GM13977 (cell line): Measurements from ENCODE around the gene TNXB.

Experiments
- DNase-seq: peaks from one replicate; pipeline ENCODE4 v3.0.0; 2012; ENCODE audit warnings: low spot score
- in situ Hi-C: fragments of 300-500 bp; cut with MboI; formaldehyde crosslinking; loops from one replicate; pipeline ENCODE4 v1.12.0; 2022; ENCODE audit warnings: low sequenced_read_pairs, low pct_unique_long_range_greater_than_20kb, mixed read lengths, inconsistent platforms; ENCODE audit not compliant: unreplicated experiment
- TF ChIP-seq, protein P1 (sequence below): IDR thresholded peaks from 2 replicates; pipeline ENCODE4 v1.5.1; 2012; ENCODE audit warnings: mild to moderate bottlenecking, control low read depth; ENCODE audit not compliant: insufficient read depth; ENCODE audit errors: extremely low read depth, missing control alignments

The TNXB gene

DNA sequence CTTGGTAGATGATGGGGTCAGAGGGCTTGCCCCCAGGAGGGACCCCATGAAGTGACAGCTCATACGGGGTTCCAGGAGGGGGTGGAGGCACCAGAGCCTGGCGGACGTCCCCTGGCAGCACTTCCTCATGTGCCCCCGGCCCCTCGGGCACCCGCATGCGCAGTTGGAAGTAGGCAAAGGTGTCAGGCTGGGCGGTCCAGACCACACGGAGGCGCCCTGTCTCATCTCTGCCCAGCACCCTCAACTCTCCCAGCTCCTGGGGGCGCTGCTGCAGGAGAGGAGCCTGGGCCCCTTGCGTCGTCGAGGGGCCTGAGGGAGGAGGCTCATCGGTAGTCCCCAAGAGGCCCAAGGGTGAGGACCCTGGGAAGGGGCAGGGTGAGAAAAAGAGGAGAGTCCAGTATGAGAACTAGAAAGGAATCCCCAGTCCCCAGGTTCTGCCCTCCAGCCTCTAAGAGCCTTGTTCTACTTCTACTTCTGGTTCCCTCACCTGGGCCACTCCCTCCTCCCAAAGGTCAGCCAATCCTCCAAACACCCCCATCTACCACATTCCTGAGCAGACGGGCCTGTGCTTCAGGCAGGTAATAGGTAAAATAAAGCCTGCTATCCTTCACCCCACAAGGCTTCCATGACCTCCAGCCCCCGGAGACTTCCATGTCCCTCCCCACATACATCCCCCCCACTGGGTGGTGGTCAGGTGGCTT, 23.2 kb downstream of the TNXB start:
- in situ Hi-C loops = no loop called here
- DNase-seq = no peak
- TF ChIP-seq, protein P1, sequence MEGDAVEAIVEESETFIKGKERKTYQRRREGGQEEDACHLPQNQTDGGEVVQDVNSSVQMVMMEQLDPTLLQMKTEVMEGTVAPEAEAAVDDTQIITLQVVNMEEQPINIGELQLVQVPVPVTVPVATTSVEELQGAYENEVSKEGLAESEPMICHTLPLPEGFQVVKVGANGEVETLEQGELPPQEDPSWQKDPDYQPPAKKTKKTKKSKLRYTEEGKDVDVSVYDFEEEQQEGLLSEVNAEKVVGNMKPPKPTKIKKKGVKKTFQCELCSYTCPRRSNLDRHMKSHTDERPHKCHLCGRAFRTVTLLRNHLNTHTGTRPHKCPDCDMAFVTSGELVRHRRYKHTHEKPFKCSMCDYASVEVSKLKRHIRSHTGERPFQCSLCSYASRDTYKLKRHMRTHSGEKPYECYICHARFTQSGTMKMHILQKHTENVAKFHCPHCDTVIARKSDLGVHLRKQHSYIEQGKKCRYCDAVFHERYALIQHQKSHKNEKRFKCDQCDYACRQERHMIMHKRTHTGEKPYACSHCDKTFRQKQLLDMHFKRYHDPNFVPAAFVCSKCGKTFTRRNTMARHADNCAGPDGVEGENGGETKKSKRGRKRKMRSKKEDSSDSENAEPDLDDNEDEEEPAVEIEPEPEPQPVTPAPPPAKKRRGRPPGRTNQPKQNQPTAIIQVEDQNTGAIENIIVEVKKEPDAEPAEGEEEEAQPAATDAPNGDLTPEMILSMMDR = no peak

DNA sequence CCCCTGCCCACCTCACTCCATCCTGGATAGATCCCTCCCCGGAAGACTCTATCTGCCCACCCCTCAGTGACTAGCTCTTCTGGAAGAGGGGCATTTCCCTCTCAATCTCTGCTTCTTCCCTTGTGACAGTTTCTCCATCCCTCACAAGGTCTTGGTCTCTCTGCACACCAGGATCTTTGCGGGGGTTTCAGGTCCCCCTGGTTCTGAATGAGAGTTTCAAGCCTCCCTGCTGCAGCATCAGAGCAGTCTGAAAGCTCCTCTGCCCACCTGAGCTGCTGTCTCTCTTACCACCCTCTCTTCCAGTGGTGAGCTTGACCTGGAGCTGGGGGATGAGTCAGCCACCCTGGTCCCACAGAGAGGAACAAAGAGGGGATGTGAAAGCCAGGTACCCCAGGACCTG, 24.4 kb downstream of the TNXB start:
- TF ChIP-seq, protein P1 = no peak
- DNase-seq = no peak
- in situ Hi-C loops = no loop called here

DNA sequence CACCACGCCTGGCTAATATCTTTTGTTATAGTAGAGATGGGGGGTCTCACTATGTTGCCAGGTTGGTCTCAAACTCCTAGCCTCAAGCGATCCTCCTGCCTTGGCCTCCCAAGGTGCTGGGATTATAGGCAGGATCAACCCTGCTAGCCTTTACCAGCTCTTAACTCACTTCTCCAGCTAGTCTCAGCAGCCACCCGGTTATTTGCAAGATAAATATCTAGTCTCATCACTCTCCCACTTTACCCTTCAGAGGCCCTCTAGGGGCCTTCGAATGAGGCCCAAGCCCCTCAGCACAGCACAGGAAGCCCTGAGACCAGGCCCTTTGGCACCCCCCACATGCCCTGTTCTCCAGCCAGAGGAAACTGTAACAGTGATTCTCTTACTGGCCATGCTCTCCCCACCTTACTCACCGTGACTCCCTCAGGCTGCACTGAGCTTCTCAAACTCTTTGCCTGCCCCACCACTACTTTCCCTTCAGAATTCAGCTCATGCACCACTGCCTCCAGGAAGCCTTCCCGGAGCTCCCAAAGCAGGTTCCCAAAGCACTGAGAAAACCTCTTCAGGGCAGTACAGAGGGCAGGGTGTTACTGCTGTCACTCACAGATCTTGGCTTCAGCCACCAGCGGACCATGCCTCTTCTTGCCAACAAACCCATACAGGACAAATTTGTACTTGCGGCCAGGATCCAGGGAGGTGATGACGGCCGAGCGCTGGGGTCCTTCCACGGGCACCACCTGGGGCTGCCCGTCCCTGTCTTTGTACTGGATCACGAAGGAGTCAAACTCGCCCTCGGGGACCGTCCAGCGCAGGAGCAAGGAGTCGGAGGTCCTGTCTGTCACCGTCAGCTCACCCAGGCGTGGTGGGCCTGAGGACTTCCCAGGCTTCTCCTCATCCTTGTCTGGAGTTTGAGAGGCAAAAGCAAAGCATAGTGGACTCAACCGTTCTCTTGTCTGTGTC, 25.0 kb downstream of the TNXB start:
- DNase-seq = no peak
- in situ Hi-C loops = no loop called here
- TF ChIP-seq, protein P1 = no peak

DNA sequence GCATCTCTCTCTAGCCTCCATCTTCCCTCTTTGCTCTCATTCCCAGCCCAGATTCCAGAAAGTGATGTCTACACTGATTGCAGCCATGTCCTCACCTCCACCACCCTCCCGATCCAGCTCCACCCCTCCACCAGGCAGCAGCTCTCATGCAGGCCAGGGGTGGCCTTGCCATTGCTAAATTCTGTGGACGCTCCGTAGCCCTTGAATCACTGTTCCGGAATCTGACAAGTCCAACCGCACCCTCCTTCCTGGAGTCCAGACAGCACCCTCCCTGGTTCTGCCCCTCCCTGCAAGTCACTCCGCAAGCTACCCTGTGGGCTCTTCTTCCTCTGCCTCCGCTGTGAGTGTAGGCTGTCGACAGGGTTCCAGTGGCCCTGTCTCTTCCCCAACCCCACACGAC, 26.2 kb downstream of the TNXB start:
- in situ Hi-C loops = no loop called here
- TF ChIP-seq, protein P1 = no peak
- DNase-seq = no peak

DNA sequence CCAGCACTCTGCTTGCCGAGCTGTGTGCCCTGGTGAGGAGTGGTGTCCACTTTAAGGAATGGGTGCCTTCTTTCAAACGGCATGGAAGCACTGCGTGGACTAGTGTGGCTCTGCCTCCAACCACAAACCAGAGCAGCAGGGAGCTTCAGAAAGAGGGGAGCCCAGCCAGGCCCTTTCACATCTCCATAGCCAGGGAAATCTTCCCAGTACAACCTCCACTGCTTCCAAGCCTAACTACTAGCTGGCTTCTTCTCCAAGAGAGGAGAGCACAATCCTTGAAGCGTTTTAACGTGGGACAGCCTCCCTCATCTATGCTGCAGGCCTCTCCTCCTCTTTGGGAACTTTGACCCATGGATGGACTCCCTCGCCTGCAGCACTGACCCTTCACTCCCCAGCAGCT, 26.7 kb downstream of the TNXB start:
- DNase-seq = no peak
- TF ChIP-seq, protein P1 = no peak
- in situ Hi-C loops = no loop called here

DNA sequence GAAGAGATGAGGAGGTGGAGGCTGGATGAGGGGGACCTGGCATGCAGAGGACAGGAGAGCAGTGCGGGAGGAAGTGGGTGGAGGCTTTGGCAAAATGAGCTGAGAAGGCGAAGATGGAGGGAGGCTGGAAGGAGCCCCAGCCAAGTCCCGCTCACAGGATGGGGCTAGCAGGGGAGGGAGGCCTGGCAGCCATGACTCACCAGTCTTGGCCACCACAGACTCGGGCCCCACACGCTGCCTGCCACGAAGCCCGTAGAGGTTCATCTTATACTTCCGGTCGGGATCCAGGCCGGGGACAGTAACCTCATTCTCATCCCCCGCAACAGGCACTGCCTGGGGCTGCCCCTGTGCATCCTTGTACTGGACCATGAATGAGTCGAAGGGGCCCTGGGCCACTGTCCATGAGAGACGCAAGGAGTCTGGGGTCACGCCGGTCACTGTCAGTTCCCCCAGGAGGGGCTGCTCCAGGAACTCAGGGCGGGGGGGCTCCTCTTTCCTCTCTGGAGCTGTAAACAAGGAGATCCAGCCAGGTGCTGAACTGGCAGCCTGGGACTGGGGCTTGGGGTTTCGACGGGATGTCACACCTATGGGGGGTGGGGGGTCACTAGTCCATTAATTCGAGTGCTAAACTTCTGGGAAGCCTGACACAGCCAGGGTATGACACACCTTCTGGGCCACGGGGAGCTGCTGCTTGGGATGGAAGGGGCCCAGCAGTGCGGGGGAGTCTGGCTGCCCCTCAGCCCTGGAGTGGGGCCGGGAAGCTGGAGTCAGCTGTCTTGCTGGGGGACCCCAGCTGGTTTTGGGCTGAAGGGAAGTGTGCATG, 27.8 kb downstream of the TNXB start:
- DNase-seq = no peak
- TF ChIP-seq, protein P1 = no peak
- in situ Hi-C loops = no loop called here
